Measurements from ENCODE around the gene MACROD2.

MACROD2 gene

DNA sequence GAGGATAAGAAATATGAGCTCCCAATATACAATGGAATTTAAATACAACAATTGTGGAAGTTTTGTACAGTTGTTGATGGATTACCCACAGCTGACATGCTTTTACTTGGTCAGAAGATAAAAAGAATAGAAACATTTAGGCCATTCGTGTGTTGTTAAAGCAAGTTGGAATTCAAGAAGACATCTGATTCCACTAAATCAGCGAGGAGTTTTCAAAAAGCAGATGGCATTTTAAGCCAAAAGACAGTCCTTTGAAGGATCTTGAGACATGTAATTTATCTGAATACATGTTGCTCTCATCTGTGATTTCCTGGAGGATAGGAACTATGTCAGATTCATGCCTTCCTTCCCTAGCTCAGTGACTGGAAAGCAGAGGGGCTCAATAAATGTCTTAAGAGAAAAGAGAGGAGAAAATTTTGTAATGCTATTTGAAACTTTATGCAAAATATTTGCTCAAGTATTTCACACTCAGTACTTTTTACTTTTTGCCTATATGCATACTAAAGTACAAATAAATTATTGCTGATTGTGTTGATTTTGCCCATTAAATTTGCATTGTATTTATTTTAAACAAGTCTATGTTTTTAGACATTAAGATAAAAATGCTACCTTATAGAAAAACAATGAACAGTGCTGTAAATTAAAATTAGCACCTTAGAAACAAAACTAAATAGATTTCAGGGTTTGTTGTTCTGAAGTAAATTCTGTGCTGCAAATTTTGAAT is 1075.9 kb downstream of the MACROD2 start:
- in situ Hi-C loops (cut with HindIII; ENCODE audit: low pct_unique_long_range_greater_than_20kb, low sequenced_read_pairs), result no loop called here
- no peak for TF ChIP-seq JUND (IDR thresholded peaks at IDR 0.05; ENCODE audit: low read depth)
- no peak for DNase-seq (ENCODE audit: low read depth in 1 of 2, low spot score in 1 of 2)

- DNase-seq (ENCODE audit: low read depth in 1 of 2, low spot score in 1 of 2), result no peak
- no peak for TF ChIP-seq JUND (IDR thresholded peaks at IDR 0.05; ENCODE audit: low read depth)
- in situ Hi-C loops (cut with HindIII; ENCODE audit: low pct_unique_long_range_greater_than_20kb, low sequenced_read_pairs), result no loop called here
Observed at GRCh38 chr20:15072316-15072715, 1077.0 kb downstream of the MACROD2 start.

DNA sequence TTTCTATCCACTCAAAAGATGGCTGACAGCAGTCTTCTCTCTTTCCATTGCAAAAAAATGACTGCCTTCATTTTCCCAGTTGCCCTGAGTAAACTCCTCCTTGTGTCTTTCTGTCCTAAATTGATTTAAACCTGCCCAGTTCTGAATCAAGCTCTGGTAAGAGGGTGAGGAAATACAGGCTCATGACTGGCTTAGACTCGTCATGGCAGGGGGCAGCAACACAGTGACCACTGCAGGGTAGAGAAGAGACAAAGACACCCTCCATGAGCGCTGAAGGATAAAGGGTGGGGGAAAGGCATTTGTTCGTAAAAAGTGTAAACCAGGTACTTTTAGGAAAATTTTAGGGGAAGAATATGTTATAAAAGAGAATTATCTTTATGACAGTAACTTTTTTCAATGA is 1080.3 kb downstream of the MACROD2 start:
- no peak for DNase-seq (ENCODE audit: low read depth in 1 of 2, low spot score in 1 of 2)
- TF ChIP-seq JUND (IDR thresholded peaks at IDR 0.05; ENCODE audit: low read depth), result no peak
- in situ Hi-C loops (cut with HindIII; ENCODE audit: low pct_unique_long_range_greater_than_20kb, low sequenced_read_pairs), result no loop called here

DNA sequence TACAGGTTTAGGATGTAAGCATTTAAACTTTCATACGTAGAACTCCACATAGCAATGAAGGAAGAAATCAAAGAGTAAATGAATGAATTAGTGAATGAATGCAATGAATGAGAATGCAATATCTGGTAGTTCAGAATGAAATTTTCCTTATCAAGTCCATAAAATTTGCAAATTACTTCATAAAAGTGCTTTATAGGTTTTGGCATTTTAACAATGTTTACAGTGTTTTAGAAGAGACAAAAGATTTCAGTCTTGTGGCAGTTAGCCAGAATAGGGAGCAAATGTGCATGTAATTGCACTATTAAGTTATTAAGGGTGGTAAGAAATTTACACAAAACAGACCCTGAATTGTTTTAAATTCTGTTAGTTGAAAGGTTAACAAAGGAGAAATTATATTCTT is 1081.5 kb downstream of the MACROD2 start:
- DNase-seq (ENCODE audit: low read depth in 1 of 2, low spot score in 1 of 2), result no peak
- in situ Hi-C loops (cut with HindIII; ENCODE audit: low pct_unique_long_range_greater_than_20kb, low sequenced_read_pairs), result no loop called here
- TF ChIP-seq JUND (IDR thresholded peaks at IDR 0.05; ENCODE audit: low read depth), result no peak

DNA sequence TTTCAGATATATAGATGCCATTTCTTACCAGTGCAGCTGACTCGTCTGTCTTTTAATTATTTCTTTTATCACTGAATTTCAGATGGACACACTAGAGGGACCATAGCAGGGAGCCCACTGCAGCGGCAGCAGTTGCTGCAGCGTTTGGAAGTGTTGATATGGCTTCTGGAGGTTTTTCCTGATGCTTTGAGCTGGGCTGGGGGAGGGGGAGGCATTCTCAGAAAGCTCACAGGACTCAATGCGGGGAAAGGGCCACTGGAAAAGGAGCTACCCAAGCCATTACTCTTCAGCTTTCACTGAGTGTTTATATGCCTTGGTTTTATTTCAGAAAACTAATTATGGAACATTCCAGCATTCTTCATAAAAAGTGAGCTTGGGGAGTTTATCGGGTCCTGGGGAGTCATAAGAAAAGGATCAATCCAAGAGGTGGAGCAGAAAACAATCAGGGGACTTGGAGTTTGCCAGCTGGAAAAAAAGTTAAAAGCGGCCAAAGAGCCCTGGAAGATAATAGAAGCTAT is 1082.5 kb downstream of the MACROD2 start:
- no peak for DNase-seq (ENCODE audit: low read depth in 1 of 2, low spot score in 1 of 2)
- in situ Hi-C loops (cut with HindIII; ENCODE audit: low pct_unique_long_range_greater_than_20kb, low sequenced_read_pairs), result no loop called here
- TF ChIP-seq JUND (IDR thresholded peaks at IDR 0.05; ENCODE audit: low read depth), result no peak

- in situ Hi-C loops (cut with HindIII; ENCODE audit: low pct_unique_long_range_greater_than_20kb, low sequenced_read_pairs), result no loop called here
- no peak for DNase-seq (ENCODE audit: low read depth in 1 of 2, low spot score in 1 of 2)
- TF ChIP-seq JUND (IDR thresholded peaks at IDR 0.05; ENCODE audit: low read depth), result no peak
Observed at GRCh38 chr20:15079594-15080340, 1084.5 kb downstream of the MACROD2 start.

GRCh38 chr20:15081261-15081660 is 1085.9 kb downstream of the MACROD2 start:
- TF ChIP-seq JUND (IDR thresholded peaks at IDR 0.05; ENCODE audit: low read depth), result no peak
- in situ Hi-C loops (cut with HindIII; ENCODE audit: low pct_unique_long_range_greater_than_20kb, low sequenced_read_pairs), result no loop called here
- no peak for DNase-seq (ENCODE audit: low read depth in 1 of 2, low spot score in 1 of 2)

- in situ Hi-C loops (cut with HindIII; ENCODE audit: low pct_unique_long_range_greater_than_20kb, low sequenced_read_pairs), result no loop called here
- DNase-seq (ENCODE audit: low read depth in 1 of 2, low spot score in 1 of 2), result no peak
- no peak for TF ChIP-seq JUND (IDR thresholded peaks at IDR 0.05; ENCODE audit: low read depth)
Observed at GRCh38 chr20:15091421-15092037, 1096.2 kb downstream of the MACROD2 start.

GRCh38 chr20:15098351-15098750 is 1103.0 kb downstream of the MACROD2 start:
- in situ Hi-C loops (cut with HindIII; ENCODE audit: low pct_unique_long_range_greater_than_20kb, low sequenced_read_pairs), result no loop called here
- TF ChIP-seq JUND (IDR thresholded peaks at IDR 0.05; ENCODE audit: low read depth), result no peak
- DNase-seq (ENCODE audit: low read depth in 1 of 2, low spot score in 1 of 2), result no peak

DNA sequence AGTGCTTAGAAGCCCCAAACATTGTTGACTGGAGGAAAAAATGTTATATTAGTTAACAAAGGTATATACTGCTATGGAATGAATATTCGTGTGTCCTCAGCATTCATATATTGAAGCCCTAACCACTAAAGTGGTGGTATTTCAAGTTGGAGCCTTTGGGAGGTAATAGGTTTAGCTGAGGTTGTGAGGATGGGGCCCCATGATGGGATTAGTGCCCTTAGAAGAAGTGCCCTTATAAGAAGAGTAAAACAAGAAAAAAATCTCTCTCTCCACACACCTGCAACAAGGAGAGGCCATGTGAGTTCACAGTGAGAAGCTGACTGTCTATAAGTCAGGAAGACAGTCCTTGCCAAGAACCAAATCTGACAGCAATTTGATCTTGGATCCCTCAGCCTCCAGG is 1103.8 kb downstream of the MACROD2 start:
- no peak for TF ChIP-seq JUND (IDR thresholded peaks at IDR 0.05; ENCODE audit: low read depth)
- DNase-seq (ENCODE audit: low read depth in 1 of 2, low spot score in 1 of 2), result no peak
- in situ Hi-C loops (cut with HindIII; ENCODE audit: low pct_unique_long_range_greater_than_20kb, low sequenced_read_pairs), result no loop called here

GRCh38 chr20:15100506-15101160 is 1105.3 kb downstream of the MACROD2 start:
- no peak for TF ChIP-seq JUND (IDR thresholded peaks at IDR 0.05; ENCODE audit: low read depth)
- no peak for DNase-seq (ENCODE audit: low read depth in 1 of 2, low spot score in 1 of 2)
- in situ Hi-C loops (cut with HindIII; ENCODE audit: low pct_unique_long_range_greater_than_20kb, low sequenced_read_pairs), result no loop called here

DNA sequence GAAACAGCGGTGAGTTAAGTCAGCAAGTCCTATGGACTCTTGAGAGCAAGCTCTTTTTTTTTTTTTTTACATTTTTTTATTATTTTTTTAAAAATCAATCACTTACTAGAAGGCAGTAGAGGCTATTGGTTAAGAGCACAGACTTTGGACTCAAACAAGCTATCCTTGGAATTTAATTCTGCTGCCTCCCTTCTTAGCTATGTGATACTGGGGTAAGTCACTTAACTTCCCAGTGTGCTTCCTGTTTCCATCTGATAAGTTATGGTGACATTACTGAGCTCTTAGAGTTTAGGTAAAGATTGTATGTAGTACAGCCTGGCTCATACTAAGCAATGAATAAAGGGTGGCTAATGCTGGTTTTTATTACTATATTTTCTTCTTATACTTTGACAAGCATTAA is 1112.6 kb downstream of the MACROD2 start:
- no peak for DNase-seq (ENCODE audit: low read depth in 1 of 2, low spot score in 1 of 2)
- in situ Hi-C loops (cut with HindIII; ENCODE audit: low pct_unique_long_range_greater_than_20kb, low sequenced_read_pairs), result no loop called here
- no peak for TF ChIP-seq JUND (IDR thresholded peaks at IDR 0.05; ENCODE audit: low read depth)

Data from T47D (cell line).